HG03139 (cell line): ENCODE data around the gene HPSE2.

Source experiments
- ATAC-seq: cut with Tn5 transposase; IDR thresholded peaks from one replicate; pipeline ENCODE4 v1.9.1; 2021; ENCODE audit not compliant: unreplicated experiment

HPSE2 gene

GRCh38 chr10:98445200-98445812 is 790.3 kb downstream of the HPSE2 start:
- no peak for ATAC-seq

- no peak for ATAC-seq
These were observed 791.2 kb downstream of the HPSE2 start for GRCh38 chr10:98444314-98445006.

DNA sequence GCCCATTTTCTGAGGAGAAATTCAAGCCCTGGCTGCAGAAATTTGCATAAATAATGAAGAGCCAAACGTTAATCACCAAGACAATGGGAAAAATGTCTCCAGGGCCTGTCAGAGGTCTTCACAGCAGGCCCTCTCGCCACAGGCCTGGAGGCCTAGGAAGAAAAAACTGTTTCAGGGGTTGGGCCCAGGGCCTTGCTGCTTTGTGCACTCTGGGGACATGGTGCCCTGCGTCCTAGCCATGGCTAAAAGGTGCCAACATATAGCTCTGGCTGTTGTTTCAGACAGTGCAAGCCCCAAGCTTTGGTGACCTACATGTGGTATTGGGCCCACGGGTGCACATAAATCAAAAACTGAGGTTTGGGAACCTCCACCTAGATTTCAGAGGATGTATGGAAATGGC is 796.9 kb downstream of the HPSE2 start:
- ATAC-seq = no peak

DNA sequence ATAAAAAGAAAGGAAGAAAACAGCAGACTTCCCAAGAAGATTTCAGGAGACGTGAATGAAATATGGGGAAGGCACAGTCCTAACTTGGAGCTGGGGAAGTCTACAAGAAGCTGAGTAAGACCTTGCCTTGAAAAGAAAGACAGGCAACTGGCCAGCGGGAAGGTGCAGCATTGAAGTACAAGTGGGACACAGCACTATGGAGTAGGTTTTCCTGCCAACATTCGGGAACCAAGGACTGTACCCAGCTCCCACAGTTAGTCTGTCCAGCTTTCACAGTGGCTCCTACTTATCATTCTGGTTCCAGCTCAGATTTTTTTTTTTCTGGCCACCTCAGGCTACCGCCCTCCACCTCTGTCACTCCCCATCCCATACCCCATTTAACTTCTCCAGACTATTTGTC is 798.9 kb downstream of the HPSE2 start:
- no peak for ATAC-seq

- no peak for ATAC-seq
These were observed 800.5 kb downstream of the HPSE2 start for GRCh38 chr10:98435178-98435577.

DNA sequence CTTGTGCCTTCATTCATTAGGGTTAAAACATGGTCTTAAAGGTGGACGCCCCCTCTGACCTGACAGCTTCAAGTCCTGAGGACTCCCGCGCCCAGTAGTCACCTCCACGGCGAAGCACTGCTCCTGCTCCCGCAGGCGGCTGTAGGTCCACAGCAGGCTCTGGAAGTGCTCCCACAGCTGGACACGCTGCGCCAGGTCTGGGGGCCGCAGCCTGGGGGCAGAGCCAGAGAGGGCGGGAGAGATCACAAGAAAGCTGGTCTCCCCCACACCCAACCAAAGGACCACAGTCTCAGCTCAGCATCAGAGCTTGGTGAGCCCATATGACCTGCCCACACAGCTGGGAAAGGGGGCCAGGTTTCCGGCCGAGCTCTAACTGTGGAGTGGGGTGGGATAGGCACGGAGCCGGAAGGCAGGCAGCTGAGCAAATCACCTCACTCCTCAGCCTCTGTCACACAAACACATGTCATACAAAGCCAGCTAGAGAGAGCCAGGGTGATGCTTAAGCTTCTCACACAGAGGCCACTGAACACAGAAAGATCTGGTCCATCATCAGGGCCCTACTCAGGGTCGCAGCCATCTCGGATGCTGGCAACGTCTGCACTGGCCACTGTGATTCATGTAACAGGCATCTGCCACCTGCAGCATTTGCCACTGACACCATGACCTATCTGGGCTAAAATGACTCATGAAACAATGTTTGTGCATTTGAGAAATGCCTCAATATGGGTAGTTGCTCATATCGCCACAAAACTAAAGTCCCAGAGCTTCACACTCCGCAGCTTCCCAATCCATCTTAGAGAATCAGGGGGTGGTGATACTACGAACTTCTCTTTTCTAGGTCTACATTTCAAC is 801.5 kb downstream of the HPSE2 start:
- ATAC-seq = no peak

DNA sequence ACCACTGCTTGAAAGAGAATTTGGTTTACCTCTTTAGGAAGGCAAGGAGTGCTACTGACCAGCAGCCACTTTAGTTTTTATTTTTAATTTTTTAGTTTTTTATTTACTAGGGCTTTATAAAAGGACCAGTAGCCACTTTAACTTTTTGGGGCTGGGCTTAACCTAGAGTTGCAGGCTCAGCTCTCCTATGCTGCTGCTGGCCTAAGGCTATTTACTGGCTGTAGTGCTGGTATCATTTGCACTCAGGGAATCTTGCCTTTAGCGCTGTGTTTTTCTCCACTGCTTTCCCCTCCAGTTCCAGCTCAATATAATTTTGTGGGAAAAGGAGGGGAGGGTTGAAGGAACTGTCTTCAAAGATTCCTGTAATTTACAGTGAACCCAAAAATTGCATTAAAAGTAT is 802.3 kb downstream of the HPSE2 start:
- ATAC-seq = no peak

DNA sequence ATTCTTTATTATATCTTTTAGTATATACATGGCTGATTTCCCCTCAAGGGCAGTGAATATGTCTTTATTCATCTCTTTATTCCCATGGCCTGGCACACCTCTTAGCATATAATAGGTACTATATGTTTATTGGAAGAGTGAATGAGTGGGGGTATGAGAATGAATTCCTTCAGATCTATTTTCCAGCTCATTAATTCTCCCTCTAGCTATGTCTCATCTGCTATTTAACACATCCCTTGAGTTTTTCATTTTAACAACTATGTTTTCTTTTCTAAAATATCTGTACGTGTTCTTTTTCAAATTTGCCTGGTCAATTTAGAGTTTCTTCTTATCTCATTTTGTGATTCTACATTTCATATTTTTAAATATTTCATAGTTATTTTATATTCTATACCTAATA is 803.3 kb downstream of the HPSE2 start:
- ATAC-seq = no peak

DNA sequence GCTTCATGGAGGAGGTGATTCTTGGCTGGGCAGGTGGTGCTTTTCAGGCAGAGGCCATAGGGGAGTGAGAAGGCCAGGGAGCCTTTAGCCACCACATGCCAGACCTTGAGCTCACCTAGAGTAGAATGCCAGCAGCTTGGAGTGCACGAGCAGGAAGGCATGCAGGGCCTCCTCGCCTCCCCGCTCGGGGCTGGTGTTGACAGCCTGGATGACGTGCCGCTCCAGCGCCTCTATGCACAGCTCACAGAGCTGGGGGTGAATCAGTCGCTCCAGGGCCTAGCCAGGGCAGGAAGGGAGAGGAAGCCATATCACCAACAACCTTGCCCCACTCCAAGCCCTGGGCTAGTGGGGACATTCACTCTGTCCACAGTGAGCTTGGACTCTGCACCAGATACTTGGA is 804.6 kb downstream of the HPSE2 start:
- ATAC-seq = no peak

GRCh38 chr10:98430427-98430826 is 805.2 kb downstream of the HPSE2 start:
- ATAC-seq = no peak

- no peak for ATAC-seq
These were observed 806.2 kb downstream of the HPSE2 start for GRCh38 chr10:98429320-98430072.

DNA sequence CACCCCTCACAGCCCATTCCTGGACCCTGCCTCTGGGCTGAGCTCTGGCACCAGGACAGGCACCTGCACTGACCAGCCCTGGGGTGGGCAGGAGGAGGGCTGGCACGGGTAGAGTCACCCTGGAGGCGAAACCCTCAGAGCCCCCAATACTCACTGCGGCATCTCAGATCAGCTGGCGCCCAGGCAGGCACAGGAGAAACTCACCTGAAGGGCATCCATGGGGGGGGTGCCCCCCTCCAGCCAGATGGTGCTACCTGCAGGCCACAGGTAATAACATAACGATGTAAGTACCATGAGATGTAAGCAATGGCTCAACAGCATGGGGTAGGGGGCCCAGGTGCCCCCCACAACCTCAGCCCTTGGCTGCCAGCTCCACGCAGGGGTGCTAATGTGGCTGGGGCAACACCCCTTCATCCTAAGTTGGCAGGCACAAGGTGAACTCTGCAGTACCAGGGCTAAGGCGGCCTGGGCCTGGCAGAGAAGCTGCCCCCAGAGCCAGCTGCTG is 808.6 kb downstream of the HPSE2 start:
- no peak for ATAC-seq

DNA sequence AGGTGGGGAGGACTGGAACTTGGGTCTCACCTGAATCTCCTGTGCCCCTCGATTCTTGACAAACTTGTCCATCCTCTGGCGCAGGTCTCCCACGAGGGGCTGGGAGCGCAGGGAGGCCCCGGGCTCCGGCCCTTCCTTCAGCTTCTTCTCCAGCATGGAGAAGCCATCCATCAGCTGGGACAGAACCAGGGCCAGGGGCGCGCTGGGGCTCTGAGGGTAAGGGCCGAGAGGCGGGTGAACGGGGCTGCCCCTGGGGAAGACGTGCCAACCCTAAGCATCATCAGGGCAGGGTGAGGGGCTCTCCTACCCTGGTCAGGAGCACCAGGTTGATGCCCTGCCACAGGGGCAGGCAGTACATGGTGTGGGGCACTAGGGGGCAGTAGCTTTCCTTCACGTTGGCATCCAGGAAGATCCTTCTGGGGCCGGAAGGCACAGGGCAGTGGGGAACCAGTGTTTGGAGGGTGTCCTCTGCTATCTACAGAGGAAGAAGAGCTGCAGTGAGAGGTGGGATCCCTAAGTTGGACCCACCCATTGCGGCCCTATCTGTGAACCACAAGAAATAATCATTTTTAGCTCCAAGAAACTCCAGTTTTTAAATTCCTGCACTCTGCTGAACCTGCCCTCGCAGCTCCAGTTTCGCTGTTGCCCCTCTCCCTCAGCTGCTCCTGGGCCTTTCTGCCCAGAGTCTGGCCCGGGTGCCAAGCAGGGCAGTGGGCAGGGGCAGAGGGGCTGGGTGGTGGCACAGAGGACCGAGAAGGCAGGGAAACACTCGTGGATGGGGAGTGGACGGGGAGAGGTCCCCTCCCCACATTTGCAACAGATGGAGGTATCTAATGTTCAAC is 809.9 kb downstream of the HPSE2 start:
- no peak for ATAC-seq

- ATAC-seq = no peak
These were observed 811.1 kb downstream of the HPSE2 start for GRCh38 chr10:98424295-98425254.

DNA sequence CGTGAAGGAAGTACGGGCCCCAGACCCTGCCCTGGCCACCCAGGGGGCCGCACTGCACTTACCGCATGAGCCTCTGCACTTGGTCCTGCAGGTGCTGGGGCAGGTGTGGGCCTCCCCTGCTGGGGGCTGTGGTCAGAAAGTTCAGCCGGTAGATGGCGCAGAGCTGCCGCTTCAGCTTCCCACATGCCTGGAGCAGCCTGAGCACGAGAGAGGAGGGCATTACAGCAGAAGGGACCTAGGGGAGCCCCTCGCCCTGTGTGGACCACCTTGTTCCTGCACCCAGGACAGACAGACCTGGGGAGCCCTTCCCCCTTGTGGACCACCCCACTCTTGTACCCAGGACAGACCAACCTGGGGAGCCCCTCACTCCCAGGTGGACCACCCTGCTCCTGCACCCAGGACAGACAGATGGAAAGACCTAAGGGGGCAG is 811.9 kb downstream of the HPSE2 start:
- ATAC-seq = no peak

DNA sequence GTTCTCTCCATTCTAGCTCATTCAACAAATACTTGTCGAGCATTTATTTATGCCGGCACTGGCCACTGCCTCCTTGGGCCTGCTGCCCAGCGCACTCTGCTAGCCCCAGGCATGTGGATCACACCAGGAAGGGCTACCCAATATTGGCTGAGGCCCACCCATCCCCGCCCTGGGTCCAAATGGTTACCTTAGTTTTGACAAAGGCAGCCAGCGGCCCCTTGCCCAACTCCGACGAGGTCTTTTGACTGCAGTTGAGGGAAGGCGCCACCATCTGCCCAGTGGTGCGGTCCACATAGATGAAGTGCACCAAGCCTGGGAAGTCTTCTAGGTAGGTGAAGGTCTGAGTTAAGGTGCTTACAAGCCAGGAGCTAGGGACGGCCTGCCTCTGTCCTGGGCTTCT is 813.5 kb downstream of the HPSE2 start:
- ATAC-seq = no peak

GRCh38 chr10:98420786-98421185 is 814.9 kb downstream of the HPSE2 start:
- ATAC-seq = no peak

DNA sequence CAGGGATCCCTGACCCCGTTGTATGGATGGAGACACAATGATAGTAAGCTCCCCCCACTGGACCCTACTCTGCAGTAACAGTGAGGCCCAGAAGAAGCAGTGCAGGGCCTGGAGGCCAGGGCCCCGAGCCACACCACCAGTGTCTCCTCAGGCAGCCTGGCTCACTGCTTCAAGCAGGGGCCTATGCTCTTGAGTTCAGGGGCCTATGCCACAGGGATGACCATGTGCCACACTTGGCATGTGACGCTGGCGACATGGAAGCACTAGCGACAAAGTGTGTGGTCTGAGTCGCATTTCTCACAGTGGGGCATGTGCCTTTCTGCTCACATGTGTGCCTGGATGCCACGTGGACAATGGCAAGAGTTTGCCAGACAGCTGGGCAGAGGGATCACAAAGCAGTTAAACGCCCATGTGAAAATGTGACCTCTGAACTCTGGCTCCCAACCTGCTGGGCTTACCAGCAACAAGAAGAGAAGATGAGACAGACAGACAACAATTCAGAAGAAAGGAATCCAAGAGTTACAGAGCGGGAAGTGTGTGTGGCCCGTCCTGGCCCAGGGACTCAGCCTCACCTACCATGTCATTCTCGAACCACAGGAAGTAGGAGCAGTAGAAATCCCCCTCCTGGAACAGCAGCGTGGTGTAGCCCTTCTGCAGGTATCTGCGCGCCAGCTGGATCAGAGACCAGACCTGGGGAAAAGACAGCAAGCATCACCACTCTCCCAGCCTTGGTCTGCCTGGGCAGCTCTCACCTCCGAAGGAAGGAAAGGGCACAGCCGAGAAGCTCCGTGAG is 816.0 kb downstream of the HPSE2 start:
- no peak for ATAC-seq
